Left lung (tissue), 10 donors: Measurements from ENCODE around the gene ZNF592. TPM values are rescaled to one million over a fixed set of nuclear protein-coding genes. Genes with fewer than 3 reads are reported as not detected.
A peak's percentile ranks its signal among the peaks of the same experiment; 100 is the strongest.

Source experiments
- ATAC-seq: fragments of 200-7000 bp; cut with Tn5 transposase; one replicate; pipeline ENCODE4 v1.9.1; 2020; ENCODE audit warnings: moderate library complexity
- DNase-seq, 4 donors: peaks; one replicate each; pipeline ENCODE4 v3.0.0-alpha.2; 2013 to 2020
- H3K27ac ChIP-seq, 2 donors: fragments of 200-600 bp; sonication (generic) in 1 of 2; one replicate each; pipeline versions ENCODE4 v1.5.0 to v1.8.0; 2020 to 2021
- H3K27me3 ChIP-seq, 2 donors: fragments of 200-600 bp; sonication (generic) in 1 of 2; one replicate each; pipeline versions ENCODE4 v1.5.0 to v1.8.0; 2020 to 2021
- H3K36me3 ChIP-seq, 2 donors: fragments of 200-600 bp; sonication (generic) in 1 of 2; one replicate each; pipeline versions ENCODE4 v1.5.0 to v1.8.0; 2020 to 2021
- H3K4me1 ChIP-seq, 2 donors: fragments of 200-600 bp; one replicate each; pipeline ENCODE4 v1.8.0; 2021
- H3K4me3 ChIP-seq, 2 donors: fragments of 200-600 bp; sonication (generic) in 1 of 2; one replicate each; pipeline versions ENCODE4 v1.5.0 to v1.8.0; 2020 to 2021; ENCODE audit warnings: mild to moderate bottlenecking in 1 of 2
- H3K9me3 ChIP-seq, 2 donors: fragments of 200-600 bp; sonication (generic) in 1 of 2; one replicate each; pipeline versions ENCODE4 v1.5.0 to v1.8.0; 2020 to 2021
- intact Hi-C, 2 donors: fragments of 100-400 bp; cut with DNase I; formaldehyde crosslinking; loops; one replicate each; pipeline versions ENCODE4 v1.11.2 to v1.14.2; 2022
- polyA plus RNA-seq, 6 donors: library from polyadenylated mRNA; unstranded; fragments of 120-200 nt; gene quantifications; one replicate each; pipeline ENCODE4 v1.2.1, GENCODE V29; 2013; ENCODE audit not compliant: insufficient read length in 6 of 6
- total RNA-seq, 2 donors: library from RNA; stranded (reverse); fragmentation: NEBNext Ultra II Directional; extraction: Animal tissue kit (Norgen Biotek cat#: 25700); gene quantifications; one replicate each; pipeline ENCODE4 v1.2.1, GENCODE V29; 2021
- TF ChIP-seq, protein P1 (sequence below), 2 donors: fragments of 200-600 bp; sonication (generic) in 1 of 2; IDR thresholded peaks; one replicate each; pipeline versions ENCODE4 v1.5.0 to v1.8.0; 2021; ENCODE audit warnings: antibody characterized with exemption in 2 of 2
- donor health status: DM: no; HTN: yes; CAD: no.
- donor health status: DM: no; HTN: no; CAD: no.

The ZNF592 gene
- total and polyA plus RNA-seq, 8 donors = 22.7 to 32.2 (median 25.2) TPM

DNA sequence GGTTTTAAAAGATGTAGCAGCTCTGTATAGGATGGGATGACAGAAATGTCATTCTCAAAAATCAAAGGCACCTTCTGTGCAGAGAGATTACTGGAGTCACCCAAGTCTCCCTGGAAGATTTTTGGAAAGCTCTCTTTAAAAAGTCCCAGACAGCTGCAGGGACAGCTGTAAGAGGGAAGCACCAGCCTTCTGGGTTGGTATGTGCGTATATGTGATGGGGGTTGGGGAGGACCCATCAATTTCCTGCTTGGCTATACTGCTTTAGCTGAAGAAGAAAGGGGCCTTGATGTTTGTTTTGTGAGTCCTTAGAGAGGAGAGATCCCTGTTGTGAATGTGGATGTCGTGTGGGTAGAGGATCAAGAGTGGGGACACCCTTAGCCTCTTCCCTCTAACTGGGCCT, 27.0 kb upstream of the ZNF592 start:
- TF ChIP-seq, protein P1, sequence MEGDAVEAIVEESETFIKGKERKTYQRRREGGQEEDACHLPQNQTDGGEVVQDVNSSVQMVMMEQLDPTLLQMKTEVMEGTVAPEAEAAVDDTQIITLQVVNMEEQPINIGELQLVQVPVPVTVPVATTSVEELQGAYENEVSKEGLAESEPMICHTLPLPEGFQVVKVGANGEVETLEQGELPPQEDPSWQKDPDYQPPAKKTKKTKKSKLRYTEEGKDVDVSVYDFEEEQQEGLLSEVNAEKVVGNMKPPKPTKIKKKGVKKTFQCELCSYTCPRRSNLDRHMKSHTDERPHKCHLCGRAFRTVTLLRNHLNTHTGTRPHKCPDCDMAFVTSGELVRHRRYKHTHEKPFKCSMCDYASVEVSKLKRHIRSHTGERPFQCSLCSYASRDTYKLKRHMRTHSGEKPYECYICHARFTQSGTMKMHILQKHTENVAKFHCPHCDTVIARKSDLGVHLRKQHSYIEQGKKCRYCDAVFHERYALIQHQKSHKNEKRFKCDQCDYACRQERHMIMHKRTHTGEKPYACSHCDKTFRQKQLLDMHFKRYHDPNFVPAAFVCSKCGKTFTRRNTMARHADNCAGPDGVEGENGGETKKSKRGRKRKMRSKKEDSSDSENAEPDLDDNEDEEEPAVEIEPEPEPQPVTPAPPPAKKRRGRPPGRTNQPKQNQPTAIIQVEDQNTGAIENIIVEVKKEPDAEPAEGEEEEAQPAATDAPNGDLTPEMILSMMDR (IDR thresholded peaks at IDR 0.05) = no peak
- Histone ChIP-seq H3K36me3 (no peaks in the 10 kb centered on the region), H3K9me3 (no peaks in the 10 kb centered on the region), H3K4me1 (peaks cover 0 to 61% of the 10 kb centered on the region in 2 donors), H3K4me3 (no peak overlapping the region), H3K27me3 (no peaks in the 10 kb centered on the region), H3K27ac (peak overlapping the region in 1 of 2 donors; percentile 71)
- ATAC-seq (no peak), DNase-seq (no peak)
- intact Hi-C loops = no loop called here

DNA sequence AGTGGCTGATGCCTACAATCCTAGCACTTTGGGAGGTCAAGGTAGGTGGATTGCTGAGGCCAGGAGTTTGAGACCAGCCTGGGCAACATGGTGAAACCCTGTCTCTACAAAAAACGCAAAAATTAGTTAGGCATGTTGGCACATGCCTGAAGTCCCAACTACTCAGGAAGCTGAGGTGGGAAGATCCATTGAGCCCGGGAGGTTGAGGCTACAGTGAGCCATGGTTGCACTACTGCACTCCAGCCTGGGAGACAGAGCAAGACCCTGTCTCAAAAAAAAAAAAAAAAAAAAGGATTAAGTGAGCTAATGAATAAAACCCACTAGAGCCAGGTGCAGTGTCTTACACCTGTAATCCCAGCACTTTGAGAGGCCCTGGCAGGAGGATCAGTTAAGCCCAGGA, 25.8 kb upstream of the ZNF592 start:
- Histone ChIP-seq H3K27me3 (no peaks in the 10 kb centered on the region), H3K9me3 (no peaks in the 10 kb centered on the region), H3K36me3 (no peaks in the 10 kb centered on the region), H3K27ac (no peak overlapping the region), H3K4me3 (no peak overlapping the region), H3K4me1 (peaks cover 0 to 65% of the 10 kb centered on the region in 2 donors)
- TF ChIP-seq, protein P1 (IDR thresholded peaks at IDR 0.05) = no peak
- no peak for DNase-seq
- ATAC-seq = no peak
- intact Hi-C loops = no loop called here

GRCh38 chr15:84725001-84725491, 23.3 kb upstream of the ZNF592 start:
- no peaks in the 10 kb centered on the region for H3K36me3 ChIP-seq
- peaks cover 0 to 61% of the 10 kb centered on the region in 2 donors for H3K4me1 ChIP-seq
- intact Hi-C loops = no loop called here
- H3K9me3 ChIP-seq = no peaks in the 10 kb centered on the region
- peak in 1 of 4 donors; percentile 45 for DNase-seq
- peak overlapping the region; percentile 62 to 81 for H3K27ac ChIP-seq
- ATAC-seq = peak; percentile 86
- TF ChIP-seq, protein P1 (IDR thresholded peaks at IDR 0.05) = no peak
- H3K27me3 ChIP-seq = no peaks in the 10 kb centered on the region
- H3K4me3 ChIP-seq = no peak overlapping the region

- intact Hi-C loops = no loop called here
- DNase-seq (no peak), ATAC-seq (no peak)
- Histone ChIP-seq H3K4me1 (peaks cover 0 to 42% of the 10 kb centered on the region in 2 donors), H3K4me3 (no peak overlapping the region), H3K9me3 (no peaks in the 10 kb centered on the region), H3K36me3 (no peaks in the 10 kb centered on the region), H3K27me3 (no peaks in the 10 kb centered on the region), H3K27ac (no peak overlapping the region)
- TF ChIP-seq, protein P1 (IDR thresholded peaks at IDR 0.05) = no peak
Observed at GRCh38 chr15:84727429-84727828, 21.0 kb upstream of the ZNF592 start.

GRCh38 chr15:84731774-84732173, 16.6 kb upstream of the ZNF592 start:
- TF ChIP-seq, protein P1 (IDR thresholded peaks at IDR 0.05) = no peak
- Histone ChIP-seq H3K27ac (no peak overlapping the region), H3K4me1 (peaks cover 5 to 41% of the 10 kb centered on the region in 2 donors), H3K27me3 (no peaks in the 10 kb centered on the region), H3K4me3 (no peak overlapping the region), H3K9me3 (no peaks in the 10 kb centered on the region), H3K36me3 (no peaks in the 10 kb centered on the region)
- DNase-seq (peak in 1 of 4 donors; percentile 14), ATAC-seq (no peak)
- intact Hi-C loops = no loop called here
